Endothelial cell of hepatic sinusoid (primary cell): ENCODE results near the gene STAP1.

Experiments
- in situ Hi-C: cut with HindIII; loops from 2 replicates; pipeline ENCODE4 v1.10.0; 2017; ENCODE audit warnings: low sequenced_read_pairs

Gene STAP1

GRCh38 chr4:67554096-67554495, 4.4 kb upstream of the STAP1 start:
- in situ Hi-C loops, result no loop called here

GRCh38 chr4:67555447-67555846, 3.1 kb upstream of the STAP1 start:
- in situ Hi-C loops, result no loop called here

DNA sequence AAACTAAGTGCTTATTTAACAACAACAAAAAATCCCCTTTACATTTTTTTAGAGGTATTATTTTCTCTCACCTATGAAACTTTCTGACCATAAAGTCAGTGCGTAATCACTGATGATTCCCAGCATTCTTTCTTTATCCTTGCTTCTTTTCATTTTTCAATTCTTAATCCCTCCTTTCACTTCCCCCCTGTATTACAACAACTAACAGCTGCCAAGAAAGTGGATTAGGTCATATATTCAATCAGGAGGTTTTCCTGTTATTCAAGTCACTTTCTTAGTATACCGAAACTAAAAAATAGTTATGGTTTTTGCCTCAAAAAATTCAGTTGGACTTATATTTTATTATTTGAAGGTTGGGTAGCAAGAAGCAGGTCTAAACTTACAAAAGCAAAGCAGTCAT, 2.1 kb upstream of the STAP1 start:
- in situ Hi-C loops, result no loop called here

DNA sequence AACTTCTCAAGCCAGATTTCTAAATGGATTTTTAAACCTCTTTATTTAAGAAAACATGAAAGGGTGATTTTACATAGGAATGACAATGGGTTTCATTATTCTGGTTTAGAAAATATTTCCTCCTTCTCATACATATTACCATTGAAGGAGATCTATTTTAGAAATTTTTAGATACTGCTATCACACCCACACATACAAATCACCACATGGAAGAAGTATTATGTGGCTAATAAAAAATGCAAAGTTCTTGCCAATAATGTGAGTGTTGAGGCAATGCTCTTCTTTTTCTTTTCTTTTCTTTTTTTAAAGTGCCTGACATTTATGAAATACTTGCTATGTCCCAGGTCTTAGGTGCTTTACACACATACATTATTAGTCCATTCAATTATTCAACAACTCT, 6.8 kb downstream of the STAP1 start:
- in situ Hi-C loops, result no loop called here

DNA sequence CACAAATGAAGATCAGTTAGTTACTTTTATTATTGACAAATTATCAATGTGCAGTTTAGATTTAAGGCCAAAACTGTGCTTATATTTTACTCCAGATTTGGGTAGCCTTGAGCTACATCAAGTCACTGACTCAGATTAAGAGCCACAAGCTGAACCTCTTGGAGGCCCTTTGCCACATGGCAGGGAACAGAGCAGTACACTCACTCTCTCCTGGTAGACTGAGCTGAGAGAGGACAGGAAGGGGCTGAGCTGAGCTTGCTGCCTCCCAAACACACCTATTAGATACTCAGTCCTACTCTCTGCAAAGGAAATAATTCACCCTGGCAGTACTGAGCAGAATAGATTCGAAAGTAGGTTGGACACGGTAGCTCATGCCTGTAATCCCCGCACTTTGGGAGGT, 7.8 kb downstream of the STAP1 start:
- in situ Hi-C loops, result no loop called here

DNA sequence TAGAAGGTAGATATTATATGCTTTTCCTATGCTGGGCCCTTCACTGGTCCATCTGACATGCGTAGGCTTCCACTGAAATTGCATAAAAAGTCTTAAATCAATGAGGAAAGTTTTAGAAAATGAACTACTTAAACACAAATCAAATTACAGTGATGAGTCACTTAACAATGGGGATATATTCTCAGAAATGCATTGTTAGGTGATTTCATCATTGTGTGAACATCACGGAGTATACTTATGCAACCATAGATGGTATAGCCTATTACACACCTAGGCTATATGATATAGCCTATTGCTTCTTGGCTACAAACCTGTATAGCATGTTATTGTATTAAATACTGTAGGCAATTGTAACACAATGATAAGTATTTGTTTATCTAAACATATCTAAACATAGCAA, 10.3 kb downstream of the STAP1 start:
- in situ Hi-C loops, result no loop called here

- in situ Hi-C loops, result no loop called here
Measured at GRCh38 chr4:67570537-67570936, 12.0 kb downstream of the STAP1 start.

- in situ Hi-C loops, result no loop called here
Measured at GRCh38 chr4:67571975-67572374, 13.4 kb downstream of the STAP1 start.

DNA sequence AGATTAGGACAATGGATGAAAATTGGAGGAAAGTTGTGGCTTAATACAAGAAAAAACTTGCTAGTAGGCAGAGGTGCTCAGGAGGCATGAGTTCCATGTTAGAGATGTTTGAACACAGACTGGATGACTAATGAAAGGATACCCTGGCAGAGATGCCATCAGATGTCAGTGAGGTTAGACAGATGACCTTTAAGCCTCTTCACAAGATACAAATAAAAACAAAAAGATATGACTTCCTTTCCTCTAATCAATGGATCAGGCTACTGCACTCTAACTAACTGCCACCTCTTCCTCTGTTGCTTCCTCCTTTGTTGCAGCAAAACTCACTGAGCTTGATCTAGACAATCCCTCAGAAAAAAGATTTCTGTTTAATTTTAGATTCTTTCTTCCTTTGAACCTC, 14.7 kb downstream of the STAP1 start:
- in situ Hi-C loops, result no loop called here

GRCh38 chr4:67575232-67576058, 16.9 kb downstream of the STAP1 start:
- in situ Hi-C loops, result no loop called here

DNA sequence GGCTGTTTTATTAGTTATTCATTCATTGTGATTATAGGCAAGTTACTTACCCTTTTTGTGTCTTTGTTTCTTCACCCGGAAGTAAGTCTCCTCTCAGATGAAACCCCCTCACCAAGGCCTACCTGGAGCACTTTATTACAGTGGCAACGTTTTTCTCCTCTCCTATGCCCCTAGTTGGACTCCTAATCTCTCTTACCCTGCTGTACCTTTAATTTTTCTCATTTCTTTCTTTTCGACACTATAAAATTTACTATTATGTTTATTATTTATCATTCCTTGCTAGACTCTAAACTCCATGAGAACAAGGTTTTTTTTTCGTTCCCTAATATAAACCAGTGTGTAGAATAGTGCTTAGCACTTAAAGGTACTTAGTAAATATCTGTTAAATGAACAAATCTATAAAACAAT, 17.5 kb downstream of the STAP1 start:
- in situ Hi-C loops, result no loop called here

DNA sequence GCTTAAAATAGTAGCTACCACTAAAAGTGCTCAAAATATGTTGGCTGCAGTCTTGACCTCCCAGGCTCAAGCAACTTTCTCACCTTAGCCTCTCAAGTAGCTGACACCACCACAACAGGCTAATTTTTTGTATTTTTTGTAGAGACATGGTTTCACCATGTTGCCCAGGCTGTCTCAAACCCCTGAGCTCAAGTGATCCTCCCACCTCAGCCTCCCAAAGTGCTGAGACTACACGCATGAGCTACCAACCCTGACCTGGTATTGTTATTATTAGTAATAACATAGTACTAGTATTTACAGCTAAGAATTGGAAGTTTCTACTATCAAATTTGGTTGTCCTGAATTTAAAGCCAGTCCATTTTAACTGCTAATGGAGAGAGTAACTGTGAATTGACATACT, 18.0 kb downstream of the STAP1 start:
- in situ Hi-C loops, result no loop called here

- in situ Hi-C loops, result no loop called here
Measured at GRCh38 chr4:67580577-67580976, 22.1 kb downstream of the STAP1 start.

DNA sequence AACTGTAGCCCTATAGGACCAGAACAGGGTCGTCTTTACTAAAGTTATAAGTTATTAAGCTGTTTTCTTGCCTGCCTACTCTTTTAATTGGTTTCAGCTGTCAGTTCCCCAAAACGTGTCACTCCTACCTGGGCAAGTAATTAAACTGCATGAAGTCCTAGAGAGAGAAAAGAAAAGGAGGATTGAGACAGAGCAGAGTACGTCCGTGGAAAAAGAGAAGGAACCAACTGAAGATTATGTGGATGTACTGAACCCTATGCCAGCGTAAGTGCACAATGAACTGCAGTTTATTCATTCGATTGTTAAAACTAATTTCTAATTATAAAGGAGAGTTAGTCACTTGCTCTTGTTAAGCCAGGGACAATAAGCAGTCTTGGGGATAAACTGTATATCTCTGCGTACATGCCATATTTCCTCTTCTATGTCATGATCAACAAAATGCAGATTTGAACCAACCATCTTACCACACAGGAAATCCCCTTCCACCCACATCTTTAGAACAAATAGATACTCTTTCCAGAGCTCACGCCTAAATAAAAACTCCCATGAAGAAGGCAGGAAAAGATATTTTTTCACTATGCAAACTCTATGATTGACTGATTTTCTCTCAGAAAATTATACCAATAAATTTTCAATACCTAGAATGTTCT, 22.8 kb downstream of the STAP1 start:
- in situ Hi-C loops, result no loop called here

DNA sequence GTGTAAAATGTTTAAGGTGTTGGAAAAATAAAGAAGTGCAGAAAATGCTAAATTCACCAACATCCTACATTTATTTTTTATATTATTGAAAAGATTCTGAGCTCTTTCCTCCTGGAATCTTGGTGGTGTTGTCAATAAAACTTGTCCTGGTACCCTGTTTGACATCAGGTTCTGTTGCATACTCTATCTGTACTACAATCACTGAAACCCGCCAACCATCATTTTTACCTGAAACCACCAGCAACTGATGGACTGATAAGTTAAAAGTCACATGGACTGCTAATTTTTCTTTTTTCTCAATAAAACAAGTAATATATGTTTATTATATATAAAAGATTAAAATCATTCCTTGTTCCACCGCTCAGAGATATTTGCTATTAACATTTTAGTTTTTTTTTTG, 23.4 kb downstream of the STAP1 start:
- in situ Hi-C loops, result no loop called here

GRCh38 chr4:67584496-67584895, 26.0 kb downstream of the STAP1 start:
- in situ Hi-C loops, result no loop called here

GRCh38 chr4:67587156-67587555, 28.6 kb downstream of the STAP1 start:
- in situ Hi-C loops, result no loop called here

DNA sequence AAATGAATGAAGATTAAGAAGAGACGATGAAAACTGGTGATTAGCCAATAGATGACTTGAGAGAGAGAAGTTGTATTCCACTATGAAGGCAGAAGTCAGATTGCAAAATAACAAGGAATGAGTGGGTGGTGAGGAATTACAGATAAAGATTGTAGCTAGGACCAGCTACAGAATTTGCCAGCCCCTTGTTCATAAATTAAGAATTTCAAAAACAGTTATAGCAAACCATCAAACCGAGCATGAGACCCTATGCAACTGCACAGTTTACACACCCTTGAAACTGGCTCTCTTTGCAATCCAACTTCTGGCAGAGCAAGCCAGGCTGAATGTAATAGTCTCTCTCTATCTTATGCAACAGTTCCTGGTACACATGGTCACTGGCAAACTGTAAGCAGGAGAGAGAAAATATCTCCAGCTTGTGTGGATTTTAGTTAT, 35.2 kb downstream of the STAP1 start:
- in situ Hi-C loops, result no loop called here

GRCh38 chr4:67603310-67604028, 44.9 kb downstream of the STAP1 start:
- in situ Hi-C loops, result loop anchor here (5.0 kb wide), 1 partner anchor 59 kb away; no protein-coding TSS in a partner anchor

- in situ Hi-C loops, result loop anchor here (5.0 kb wide), 1 partner anchor 58 kb away; no protein-coding TSS in a partner anchor
Measured at GRCh38 chr4:67604029-67604381, 45.5 kb downstream of the STAP1 start.

GRCh38 chr4:67604749-67605148, 46.2 kb downstream of the STAP1 start:
- in situ Hi-C loops, result loop anchor here (5.0 kb wide), 1 partner anchor 58 kb away; no protein-coding TSS in a partner anchor

GRCh38 chr4:67608027-67608426, 49.5 kb downstream of the STAP1 start:
- in situ Hi-C loops, result no loop called here
